ENCODE results near the gene MSI2. TPM values are rescaled to one million over a fixed set of nuclear protein-coding genes. Genes with fewer than 3 reads are reported as not detected.

The MSI2 gene
- total RNA-seq, 2 experiments from 2014 or later: 107 to 111 TPM

DNA sequence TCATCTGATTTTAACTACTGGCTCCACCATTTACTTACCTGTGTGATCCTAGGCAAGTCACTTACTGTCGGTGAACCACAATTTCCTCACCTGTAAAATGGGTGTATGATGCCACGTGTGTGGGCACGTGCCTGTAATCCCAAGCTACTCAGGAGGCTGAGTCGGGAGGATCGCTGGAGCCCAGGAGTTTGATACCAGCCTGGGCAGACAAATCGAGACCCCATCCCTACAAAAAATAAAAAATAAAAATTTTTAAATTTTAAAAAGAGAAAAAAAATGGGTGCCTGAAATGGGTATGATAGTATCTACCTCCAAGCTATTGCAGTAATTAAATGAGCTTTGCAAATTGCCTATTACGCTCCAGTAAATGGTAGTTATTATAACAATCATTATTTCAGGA, 263.5 kb downstream of the MSI2 start:
- Mint-ChIP-seq H3K27ac (no peak overlapping the region), H3K4me1 (peaks cover 5% of the 10 kb centered on the region), H3K36me3 (ENCODE audit: low read depth) (peaks cover 4% of the 10 kb centered on the region), H3K27me3 (no peaks in the 10 kb centered on the region), H3K9me3 (no peaks in the 10 kb centered on the region), H3K4me3 (no peak overlapping the region)
- CTCF ChIA-PET: interaction anchor here (1.2 kb wide), 1 partner anchor 277 kb away, joined by 4 read pairs; no protein-coding TSS in a partner anchor
- DNase-seq: no peak
- POLR2A ChIA-PET: interaction anchor here (1.2 kb wide), 1 partner anchor 8 kb away, joined by 4 read pairs; no protein-coding TSS in a partner anchor

GRCh38 chr17:57521606-57522005, 265.3 kb downstream of the MSI2 start:
- Mint-ChIP-seq H3K4me3 (no peak overlapping the region), H3K27ac (no peak overlapping the region), H3K27me3 (no peaks in the 10 kb centered on the region), H3K9me3 (no peaks in the 10 kb centered on the region), H3K36me3 (ENCODE audit: low read depth) (peaks cover 4% of the 10 kb centered on the region), H3K4me1 (peaks cover 5% of the 10 kb centered on the region)
- no peak for DNase-seq
- ChIA-PET POLR2A (no interaction called here), CTCF (interaction anchor here (1.1 kb wide), 1 partner anchor 279 kb away, joined by 3 read pairs; no protein-coding TSS in a partner anchor)

DNA sequence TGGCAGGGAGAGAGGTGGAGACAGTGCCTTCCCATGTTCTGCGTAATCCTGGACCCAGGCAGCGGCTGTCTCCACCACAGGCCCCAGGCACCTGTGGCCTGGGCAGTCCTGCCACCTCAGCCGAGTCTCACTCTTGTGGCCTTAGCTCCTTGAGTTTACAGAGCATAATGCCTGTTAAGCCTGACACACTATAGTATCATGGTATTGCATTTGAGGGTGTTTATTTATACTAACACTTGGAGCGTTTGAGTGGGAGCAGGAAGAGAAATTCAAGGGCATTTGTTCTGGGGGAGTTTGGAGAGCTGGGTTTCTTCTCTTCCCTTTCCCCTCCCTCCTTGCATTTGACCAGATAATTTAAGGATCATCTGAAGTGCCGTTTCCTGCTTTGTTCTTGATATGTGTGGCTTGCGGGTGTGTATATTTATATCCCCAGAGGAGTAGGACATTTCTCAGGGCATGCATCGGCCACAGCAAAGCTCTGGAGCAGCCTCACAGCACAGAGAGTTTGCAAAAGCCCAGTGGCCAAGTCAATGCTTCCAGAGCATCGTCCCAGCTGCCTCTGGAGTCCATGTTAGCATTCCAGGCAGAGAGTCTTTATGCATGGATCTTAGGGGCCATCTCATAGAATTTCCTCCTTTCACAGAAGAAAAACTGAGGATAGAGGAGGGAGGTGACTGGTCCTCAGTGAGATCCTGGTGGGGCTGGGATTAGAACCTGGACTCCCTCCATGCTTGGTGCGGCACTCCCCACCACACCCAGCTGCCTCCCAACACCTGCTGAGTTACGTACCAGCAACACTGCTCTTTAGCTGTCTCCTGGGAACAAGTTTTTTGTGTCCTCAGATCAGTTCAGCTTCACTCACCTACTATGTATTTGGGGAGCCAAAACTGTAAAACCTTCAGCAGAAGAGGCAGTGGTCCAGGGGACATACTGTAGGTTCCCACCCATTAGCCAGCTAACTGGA, 266.0 kb downstream of the MSI2 start:
- peaks cover 5% of the 10 kb centered on the region for H3K4me1 Mint-ChIP-seq
- no peaks in the 10 kb centered on the region for H3K27me3 Mint-ChIP-seq
- H3K27ac Mint-ChIP-seq: no peak overlapping the region
- H3K36me3 Mint-ChIP-seq (ENCODE audit: low read depth): peaks cover 4% of the 10 kb centered on the region
- no peak for DNase-seq
- no peaks in the 10 kb centered on the region for H3K9me3 Mint-ChIP-seq
- no peak overlapping the region for H3K4me3 Mint-ChIP-seq
- POLR2A ChIA-PET: no interaction called here
- CTCF ChIA-PET: interaction anchor here (1.1 kb wide), 1 partner anchor 280 kb away, joined by 3 read pairs; no protein-coding TSS in a partner anchor

DNA sequence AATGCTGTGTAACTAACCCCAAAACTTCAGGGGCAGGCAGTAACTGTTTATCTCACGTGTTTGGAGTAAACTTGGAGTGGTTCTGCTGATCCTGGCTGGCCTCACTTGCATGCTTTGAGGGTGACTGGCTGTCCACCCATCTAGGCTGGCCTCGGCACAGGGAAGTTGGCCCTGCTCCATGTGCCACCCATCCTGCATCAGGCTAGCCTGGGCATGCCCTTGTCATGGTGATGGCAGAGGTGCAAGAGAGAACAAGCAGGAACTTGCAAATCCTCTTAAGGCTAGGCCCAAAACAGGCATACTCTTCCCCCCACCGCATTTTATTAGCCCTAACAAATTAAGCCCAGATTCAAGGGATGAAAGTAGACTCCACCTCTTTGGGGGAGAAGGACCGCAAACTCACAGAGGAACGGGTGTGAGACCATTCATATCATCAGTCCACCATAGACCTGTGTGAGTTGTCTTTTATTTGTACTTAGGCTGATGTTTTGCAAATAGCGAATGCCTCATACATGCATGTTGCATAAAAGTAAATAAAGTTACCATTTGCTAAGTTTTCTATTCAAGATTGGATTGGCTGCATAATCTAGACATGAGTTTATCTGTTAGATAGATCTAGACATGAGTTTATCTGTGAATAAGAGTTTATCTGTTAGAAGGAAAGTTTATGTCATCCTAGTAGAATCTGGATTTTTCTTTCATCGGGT, 267.8 kb downstream of the MSI2 start:
- ChIA-PET CTCF (no interaction called here), POLR2A (no interaction called here)
- Mint-ChIP-seq H3K36me3 (ENCODE audit: low read depth) (peaks cover 4% of the 10 kb centered on the region), H3K9me3 (no peaks in the 10 kb centered on the region), H3K27me3 (no peaks in the 10 kb centered on the region), H3K4me1 (peaks cover 5% of the 10 kb centered on the region), H3K4me3 (no peak overlapping the region), H3K27ac (no peak overlapping the region)
- no peak for DNase-seq

DNA sequence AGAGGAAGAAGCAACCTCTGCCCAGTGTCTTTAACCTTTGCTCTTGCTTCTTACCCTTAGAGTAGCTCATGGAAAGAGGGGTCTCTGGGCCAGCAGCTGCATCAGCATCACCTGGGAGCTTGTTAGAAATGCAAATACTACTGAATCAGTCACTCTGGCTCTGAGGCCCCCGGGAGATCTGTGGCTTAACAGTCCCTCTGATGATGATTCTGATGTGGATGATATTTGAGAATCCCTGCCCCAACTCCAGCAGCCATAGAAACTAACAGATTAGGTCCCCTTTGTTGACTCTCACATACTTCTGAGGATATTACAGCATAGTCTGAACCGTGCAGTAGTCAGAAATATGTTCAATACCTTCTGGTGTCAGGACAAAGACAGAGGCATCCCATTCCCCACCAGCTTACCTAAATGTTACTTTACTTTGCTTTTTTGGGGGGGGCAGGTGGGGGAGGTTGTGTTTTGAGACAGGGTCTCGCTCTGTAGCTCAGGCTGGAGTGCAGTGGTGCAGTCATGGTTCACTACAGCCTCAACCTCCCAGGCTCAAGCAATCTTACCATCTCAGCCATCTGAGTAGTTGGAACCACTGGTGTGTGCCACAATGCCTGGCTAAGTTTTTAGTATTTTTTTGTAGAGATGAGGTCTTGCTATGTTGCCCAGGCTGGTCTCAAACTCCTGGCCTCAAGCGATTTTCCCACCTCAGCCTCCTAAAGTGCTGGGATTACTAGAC, 268.7 kb downstream of the MSI2 start:
- Mint-ChIP-seq H3K27ac (no peak overlapping the region), H3K4me3 (no peak overlapping the region), H3K27me3 (no peaks in the 10 kb centered on the region), H3K9me3 (no peaks in the 10 kb centered on the region), H3K4me1 (peaks cover 9% of the 10 kb centered on the region), H3K36me3 (ENCODE audit: low read depth) (peaks cover 4% of the 10 kb centered on the region)
- CTCF ChIA-PET: no interaction called here
- no peak for DNase-seq
- POLR2A ChIA-PET: no interaction called here

DNA sequence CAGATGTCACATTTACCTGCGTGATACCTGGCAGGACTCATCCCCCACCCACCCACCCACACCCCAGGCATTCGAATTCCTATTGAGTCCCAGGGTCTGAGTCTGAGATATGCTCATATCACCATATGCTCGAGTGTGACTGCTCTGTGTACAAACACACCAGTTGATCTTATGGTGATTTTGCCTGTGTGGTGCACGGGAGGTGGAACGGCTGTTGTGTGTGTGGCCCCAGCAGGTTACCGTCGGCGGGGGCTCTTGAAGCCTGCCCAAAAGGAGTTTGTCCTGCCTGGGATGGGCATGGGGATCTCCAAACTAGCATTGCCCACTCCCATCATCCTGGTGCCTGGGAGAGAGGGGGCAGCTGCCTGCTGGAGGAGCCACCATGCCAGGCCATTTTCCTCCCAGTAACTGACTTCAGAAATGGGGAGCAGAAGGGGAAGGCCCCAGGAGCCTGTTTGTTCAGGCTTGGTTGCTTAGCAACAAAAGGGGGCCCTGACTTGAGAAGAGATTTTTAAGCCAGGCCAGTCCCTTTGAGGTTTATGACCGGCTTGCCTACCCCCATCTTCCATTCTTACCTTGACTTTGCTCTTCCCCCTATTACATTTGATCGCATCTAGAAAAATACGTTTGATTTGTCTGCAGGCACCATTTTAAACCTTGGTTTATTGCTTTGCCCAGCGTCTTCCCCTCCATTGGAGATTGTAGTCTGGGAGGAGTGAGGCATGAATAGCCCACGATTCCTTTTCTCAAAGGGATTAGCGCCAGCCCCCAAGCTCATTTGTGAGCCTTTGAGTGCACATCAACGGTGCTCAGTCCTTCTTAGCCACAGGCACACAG, 271.1 kb downstream of the MSI2 start:
- POLR2A ChIA-PET: interaction anchor here (1.1 kb wide), 1 partner anchor 8 kb away, joined by 4 read pairs; no protein-coding TSS in a partner anchor
- H3K4me1 Mint-ChIP-seq: peaks cover 20% of the 10 kb centered on the region
- no peak overlapping the region for H3K27ac Mint-ChIP-seq
- DNase-seq: no peak
- no peaks in the 10 kb centered on the region for H3K9me3 Mint-ChIP-seq
- H3K4me3 Mint-ChIP-seq: no peak overlapping the region
- no peaks in the 10 kb centered on the region for H3K27me3 Mint-ChIP-seq
- CTCF ChIA-PET: no interaction called here
- peaks cover 4% of the 10 kb centered on the region for H3K36me3 Mint-ChIP-seq (ENCODE audit: low read depth)

GRCh38 chr17:57528058-57528451, 271.7 kb downstream of the MSI2 start:
- H3K9me3 Mint-ChIP-seq: no peaks in the 10 kb centered on the region
- ChIA-PET CTCF (no interaction called here), POLR2A (interaction anchor here (1.1 kb wide), 1 partner anchor 9 kb away, joined by 4 read pairs; no protein-coding TSS in a partner anchor)
- no peak for DNase-seq
- H3K4me1 Mint-ChIP-seq: peaks cover 20% of the 10 kb centered on the region
- peaks cover 4% of the 10 kb centered on the region for H3K36me3 Mint-ChIP-seq (ENCODE audit: low read depth)
- H3K27ac Mint-ChIP-seq: no peak overlapping the region
- H3K4me3 Mint-ChIP-seq: no peak overlapping the region
- no peaks in the 10 kb centered on the region for H3K27me3 Mint-ChIP-seq

- CTCF ChIA-PET: no interaction called here
- Mint-ChIP-seq H3K27me3 (no peaks in the 10 kb centered on the region), H3K27ac (no peak overlapping the region), H3K4me1 (peaks cover 15% of the 10 kb centered on the region), H3K9me3 (no peaks in the 10 kb centered on the region), H3K4me3 (no peak overlapping the region), H3K36me3 (ENCODE audit: low read depth) (no peaks in the 10 kb centered on the region)
- POLR2A ChIA-PET: no interaction called here
- no peak for DNase-seq
Measured at GRCh38 chr17:57530026-57530425, 273.7 kb downstream of the MSI2 start.

GRCh38 chr17:57530508-57530907, 274.2 kb downstream of the MSI2 start:
- CTCF ChIA-PET: no interaction called here
- Mint-ChIP-seq H3K4me1 (peaks cover 15% of the 10 kb centered on the region), H3K9me3 (no peaks in the 10 kb centered on the region), H3K36me3 (ENCODE audit: low read depth) (no peaks in the 10 kb centered on the region), H3K27ac (no peak overlapping the region), H3K27me3 (no peaks in the 10 kb centered on the region), H3K4me3 (no peak overlapping the region)
- POLR2A ChIA-PET: no interaction called here
- no peak for DNase-seq

GRCh38 chr17:57531078-57531477, 274.8 kb downstream of the MSI2 start:
- DNase-seq: no peak
- CTCF ChIA-PET: no interaction called here
- H3K27me3 Mint-ChIP-seq: no peaks in the 10 kb centered on the region
- POLR2A ChIA-PET: no interaction called here
- H3K9me3 Mint-ChIP-seq: no peaks in the 10 kb centered on the region
- H3K4me3 Mint-ChIP-seq: no peak overlapping the region
- H3K36me3 Mint-ChIP-seq (ENCODE audit: low read depth): no peaks in the 10 kb centered on the region
- H3K27ac Mint-ChIP-seq: no peak overlapping the region
- peaks cover 15% of the 10 kb centered on the region for H3K4me1 Mint-ChIP-seq

DNA sequence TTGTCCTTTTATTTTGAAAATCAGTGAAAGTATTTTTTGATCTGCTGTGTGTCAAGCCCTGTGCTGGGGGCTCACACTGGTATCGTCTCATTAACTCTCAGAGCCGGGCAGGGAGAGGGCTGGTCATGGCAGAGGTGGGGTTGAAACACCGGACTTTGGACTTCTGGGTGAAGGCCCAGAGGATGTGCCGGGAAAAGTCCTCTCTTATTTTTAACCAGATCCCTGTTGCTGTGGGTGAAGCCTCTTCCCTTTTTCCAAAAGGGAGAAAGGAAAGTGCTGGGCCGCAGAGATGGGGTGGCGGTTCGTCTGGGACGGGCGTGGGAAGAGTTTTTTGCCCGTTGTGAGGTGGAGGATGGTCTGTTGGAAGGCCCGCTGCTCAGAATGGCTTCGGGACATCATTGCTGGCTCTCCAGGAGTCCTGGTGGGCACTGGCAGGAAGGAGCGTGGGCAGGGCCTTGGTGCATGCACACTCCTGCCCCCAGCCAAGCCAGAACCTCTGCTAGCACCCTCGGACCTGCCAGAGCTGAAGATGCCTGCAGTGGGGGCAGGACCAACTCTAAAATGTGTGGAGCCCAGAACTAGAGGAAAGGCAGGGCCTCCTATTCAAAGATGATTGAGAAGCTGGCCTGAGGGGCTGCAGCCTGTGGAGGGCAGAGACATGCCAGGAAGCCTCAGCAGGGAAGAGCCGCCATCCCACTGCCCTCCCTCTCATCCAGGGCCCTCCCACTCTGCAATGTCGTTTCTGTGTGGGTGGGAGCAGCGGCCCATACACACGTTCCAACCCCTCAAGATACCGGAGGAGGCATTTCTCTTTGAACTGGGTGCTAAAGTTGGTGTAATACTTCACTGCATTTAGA, 275.6 kb downstream of the MSI2 start:
- H3K9me3 Mint-ChIP-seq: no peaks in the 10 kb centered on the region
- no peaks in the 10 kb centered on the region for H3K27me3 Mint-ChIP-seq
- no peak overlapping the region for H3K27ac Mint-ChIP-seq
- peaks cover 17% of the 10 kb centered on the region for H3K4me1 Mint-ChIP-seq
- no peaks in the 10 kb centered on the region for H3K36me3 Mint-ChIP-seq (ENCODE audit: low read depth)
- H3K4me3 Mint-ChIP-seq: no peak overlapping the region
- DNase-seq: no peak
- ChIA-PET POLR2A (no interaction called here), CTCF (no interaction called here)

- H3K36me3 Mint-ChIP-seq (ENCODE audit: low read depth): no peaks in the 10 kb centered on the region
- no peaks in the 10 kb centered on the region for H3K27me3 Mint-ChIP-seq
- H3K4me3 Mint-ChIP-seq: no peak overlapping the region
- H3K27ac Mint-ChIP-seq: no peak overlapping the region
- no peaks in the 10 kb centered on the region for H3K9me3 Mint-ChIP-seq
- ChIA-PET CTCF (no interaction called here), POLR2A (no interaction called here)
- peaks cover 22% of the 10 kb centered on the region for H3K4me1 Mint-ChIP-seq
- no peak for DNase-seq
Measured at GRCh38 chr17:57532556-57532955, 276.2 kb downstream of the MSI2 start.

Measured in activated CD4-positive, alpha-beta memory T cell treated with anti-CD3 and anti-CD28 coated beads, Interleukin-2, amount 10 ng/mL, durations not matched to agents 7 days and 5 days (primary cell).